GM12878 (cell line): ENCODE data around the gene GDI2.
"Not testable (repeated sequence)": the region's sequence is repeated elsewhere in the genome, so short reads cannot be mapped to it uniquely, and the experiment has no call there.

Experiments used
- ATF2 ChIP-seq: IDR thresholded peaks from 2 replicates; pipeline ENCODE4 v1.6.1; 2012; ENCODE audit warnings: low read length, inconsistent platforms
- CBFB ChIP-seq: IDR thresholded peaks from 2 replicates; pipeline ENCODE4 v1.6.1; 2016; ENCODE audit warnings: antibody characterized with exemption, low read depth
- EP300 ChIP-seq, 2 experiments: fragments of 150-350 bp in 1 of 2; IDR thresholded peaks; 2 replicates each; pipeline ENCODE4 v1.6.1; 2011 to 2012; ENCODE audit warnings: low read depth in 2 of 2, low read length in 2 of 2, borderline replicate concordance in 1 of 2, improper control_type of control experiment in 1 of 2, inconsistent platforms in 1 of 2; ENCODE audit not compliant: control insufficient read depth in 1 of 2
- ETV6 ChIP-seq, 2 experiments: fragments of 450-650 bp in 1 of 2; IDR thresholded peaks in 1 of 2; conservative IDR thresholded peaks in 1 of 2; 2 replicates each; pipeline ENCODE4 v1.6.1; 2014; ENCODE audit warnings: antibody characterized with exemption in 1 of 2, borderline replicate concordance in 1 of 2, low read depth in 1 of 2, mild to moderate bottlenecking in 1 of 2, moderate library complexity in 1 of 2
- POLR2A ChIP-seq: IDR thresholded peaks from 2 replicates; pipeline ENCODE4 v1.6.1; 2011; ENCODE audit warnings: low read depth, mild to moderate bottlenecking, low read length
- REST ChIP-seq: IDR thresholded peaks from 2 replicates; pipeline ENCODE4 v1.6.1; 2012; ENCODE audit warnings: mild to moderate bottlenecking, low read depth, low read length
- SP1 ChIP-seq: IDR thresholded peaks from one replicate; pipeline ENCODE4 v1.6.1; 2011; ENCODE audit warnings: low read depth, low read length
- TCF12 ChIP-seq: IDR thresholded peaks from 2 replicates; pipeline ENCODE4 v1.6.1; 2011; ENCODE audit warnings: low read depth, mild to moderate bottlenecking, low read length
- TCF7 ChIP-seq: IDR thresholded peaks from 2 replicates; pipeline ENCODE4 v1.6.1; 2014; ENCODE audit warnings: antibody characterized with exemption, borderline replicate concordance
- ZNF384 ChIP-seq: IDR thresholded peaks from 2 replicates; pipeline ENCODE4 v1.6.1; 2012; ENCODE audit warnings: low read depth, mild to moderate bottlenecking, low read length, improper control_type of control experiment, borderline replicate concordance
- TF ChIP-seq, protein P1 (sequence below), 3 experiments: IDR thresholded peaks in 2 of 3; conservative IDR thresholded peaks in 1 of 3; 2 replicates each; pipeline ENCODE4 v1.5.1; 2011; ENCODE audit warnings: low read depth in 3 of 3, low read length in 3 of 3, mild to moderate bottlenecking in 3 of 3, control low read depth in 2 of 3, moderate library complexity in 2 of 3, inconsistent platforms in 1 of 3, mixed read lengths in 1 of 3; ENCODE audit not compliant: control insufficient read depth in 2 of 3, insufficient read depth in 1 of 3; ENCODE audit errors: extremely low read depth in 1 of 3

DNA sequence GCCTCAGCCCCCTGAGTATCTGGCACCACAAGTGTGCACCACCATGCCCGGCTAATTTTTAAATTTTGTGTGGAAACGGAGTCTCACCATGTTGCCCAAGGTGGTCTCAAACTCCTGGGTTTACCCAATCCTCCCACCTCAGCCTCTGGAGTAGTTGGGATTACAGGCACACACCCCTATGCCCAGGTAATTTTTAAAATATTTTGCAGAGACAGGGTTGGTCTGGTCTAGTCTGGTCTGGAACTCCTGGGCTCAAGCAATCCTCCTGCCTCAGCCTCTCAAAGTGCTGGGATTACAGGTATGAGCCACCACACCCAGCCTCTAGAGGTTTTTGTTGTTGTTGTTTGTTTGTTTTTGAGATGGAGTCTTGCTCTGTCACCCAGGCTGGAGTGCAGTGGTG is 22.9 kb upstream of the GDI2 start:
- TF ChIP-seq REST; ATF2; POLR2A; SP1; TCF12; CBFB; TCF7; ZNF384; ETV6 (conservative IDR thresholded peaks at IDR 0.05 in 1 of 2, IDR thresholded peaks at IDR 0.05 in 1 of 2; ENCODE audit: borderline replicate concordance in 1 of 2, low read depth in 1 of 2); EP300 (IDR thresholded peaks at IDR 0.05; ENCODE audit: borderline replicate concordance in 1 of 2, control insufficient read depth in 1 of 2, low read depth in 2 of 2, low read length in 2 of 2): not testable (repeated sequence)
- TF ChIP-seq, protein P1, sequence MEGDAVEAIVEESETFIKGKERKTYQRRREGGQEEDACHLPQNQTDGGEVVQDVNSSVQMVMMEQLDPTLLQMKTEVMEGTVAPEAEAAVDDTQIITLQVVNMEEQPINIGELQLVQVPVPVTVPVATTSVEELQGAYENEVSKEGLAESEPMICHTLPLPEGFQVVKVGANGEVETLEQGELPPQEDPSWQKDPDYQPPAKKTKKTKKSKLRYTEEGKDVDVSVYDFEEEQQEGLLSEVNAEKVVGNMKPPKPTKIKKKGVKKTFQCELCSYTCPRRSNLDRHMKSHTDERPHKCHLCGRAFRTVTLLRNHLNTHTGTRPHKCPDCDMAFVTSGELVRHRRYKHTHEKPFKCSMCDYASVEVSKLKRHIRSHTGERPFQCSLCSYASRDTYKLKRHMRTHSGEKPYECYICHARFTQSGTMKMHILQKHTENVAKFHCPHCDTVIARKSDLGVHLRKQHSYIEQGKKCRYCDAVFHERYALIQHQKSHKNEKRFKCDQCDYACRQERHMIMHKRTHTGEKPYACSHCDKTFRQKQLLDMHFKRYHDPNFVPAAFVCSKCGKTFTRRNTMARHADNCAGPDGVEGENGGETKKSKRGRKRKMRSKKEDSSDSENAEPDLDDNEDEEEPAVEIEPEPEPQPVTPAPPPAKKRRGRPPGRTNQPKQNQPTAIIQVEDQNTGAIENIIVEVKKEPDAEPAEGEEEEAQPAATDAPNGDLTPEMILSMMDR (IDR thresholded peaks at IDR 0.05 in 2 of 3, conservative IDR thresholded peaks at IDR 0.05 in 1 of 3; ENCODE audit: control insufficient read depth in 2 of 3, extremely low read depth in 1 of 3, insufficient read depth in 1 of 3, low read depth in 3 of 3, low read length in 3 of 3) = not testable (repeated sequence)
